Endodermal cell (in vitro differentiated cells): Measurements from ENCODE around the gene CRACR2B. TPM values are rescaled to one million over a fixed set of nuclear protein-coding genes. Genes with fewer than 3 reads are reported as not detected.

ENCODE experiments used
- DNase-seq: peaks from one replicate; pipeline ENCODE4 v3.0.0-alpha.2; 2017
- H3K27ac ChIP-seq: 2 replicates; pipeline ENCODE4 v1.5.1; 2013; ENCODE audit warnings: mild to moderate bottlenecking, low read depth, low read length, moderate library complexity
- H3K27me3 ChIP-seq: 2 replicates; pipeline ENCODE4 v1.6.1; 2013; ENCODE audit warnings: mild to moderate bottlenecking, low read length, moderate library complexity; ENCODE audit not compliant: insufficient read depth, control insufficient read depth, poor library complexity, severe bottlenecking
- H3K36me3 ChIP-seq: 2 replicates; pipeline ENCODE4 v1.7.0; 2013; ENCODE audit warnings: mild to moderate bottlenecking, low read length, moderate library complexity; ENCODE audit not compliant: control insufficient read depth, insufficient read depth
- H3K4me1 ChIP-seq: one replicate; pipeline ENCODE4 v1.7.0; 2013; ENCODE audit warnings: low read length; ENCODE audit not compliant: control insufficient read depth, insufficient read depth
- H3K4me3 ChIP-seq: 2 replicates; pipeline ENCODE4 v1.5.1; 2013; ENCODE audit warnings: mild to moderate bottlenecking, low read length, moderate library complexity
- H3K9ac ChIP-seq: 2 replicates; pipeline ENCODE4 v1.6.1; 2013; ENCODE audit warnings: mild to moderate bottlenecking, low read length, moderate library complexity; ENCODE audit not compliant: poor library complexity, severe bottlenecking; ENCODE audit errors: extremely low read depth
- H3K9me3 ChIP-seq: 2 replicates; pipeline ENCODE4 v1.6.1; 2013; ENCODE audit warnings: mild to moderate bottlenecking, low read length, moderate library complexity; ENCODE audit not compliant: control insufficient read depth
- H3K27ac Mint-ChIP-seq: 2 replicates; pipeline ENCODE4 v1.8.0; 2020; ENCODE audit warnings: mixed read lengths
- H3K27me3 Mint-ChIP-seq: 2 replicates; pipeline ENCODE4 v1.8.0; 2021; ENCODE audit warnings: mild to moderate bottlenecking, mixed read lengths; ENCODE audit not compliant: insufficient read depth
- H3K36me3 Mint-ChIP-seq: 2 replicates; pipeline ENCODE4 v1.8.0; 2020; ENCODE audit warnings: low read depth, mixed read lengths
- H3K4me1 Mint-ChIP-seq: 2 replicates; pipeline ENCODE4 v1.8.0; 2020; ENCODE audit warnings: mixed read lengths
- H3K4me3 Mint-ChIP-seq: 2 replicates; pipeline ENCODE4 v1.8.0; 2020; ENCODE audit warnings: mild to moderate bottlenecking, moderate library complexity, mixed read lengths
- H3K9me3 Mint-ChIP-seq: 2 replicates; pipeline ENCODE4 v1.8.0; 2020; ENCODE audit warnings: mild to moderate bottlenecking, mixed read lengths
- WGBS, 2 experiments: methylation state at CpG; one replicate each; pipeline versions ENCODE4 v1.1.5 to v1.1.7; 2013; ENCODE audit warnings: missing lambda C conversion rate in 2 of 2, mixed read lengths in 1 of 2; ENCODE audit not compliant: insufficient coverage in 1 of 2, insufficient read length in 1 of 2; 5-methylcytosine and 5-hydroxymethylcytosine counted together
- total RNA-seq, 2 donors: library from RNA; stranded (reverse); fragmentation: NEBNext Ultra II Directional in 1 of 2; extraction: Animal tissue kit (Norgen Biotek cat#: 25700) in 1 of 2; gene quantifications; 2 replicates in 1 of 2; 3 replicates in 1 of 2; pipeline ENCODE4 v1.2.1, GENCODE V29; 2021
- TF ChIP-seq, protein P1 (sequence below): fragments of 200-600 bp; sonication (generic); conservative IDR thresholded peaks from 2 replicates; pipeline ENCODE4 v1.5.0; 2021; ENCODE audit warnings: antibody characterized with exemption, mild to moderate bottlenecking

CRACR2B gene
- total RNA-seq, 2 donors from 2014 or later = 22.3 to 28.1 TPM

DNA sequence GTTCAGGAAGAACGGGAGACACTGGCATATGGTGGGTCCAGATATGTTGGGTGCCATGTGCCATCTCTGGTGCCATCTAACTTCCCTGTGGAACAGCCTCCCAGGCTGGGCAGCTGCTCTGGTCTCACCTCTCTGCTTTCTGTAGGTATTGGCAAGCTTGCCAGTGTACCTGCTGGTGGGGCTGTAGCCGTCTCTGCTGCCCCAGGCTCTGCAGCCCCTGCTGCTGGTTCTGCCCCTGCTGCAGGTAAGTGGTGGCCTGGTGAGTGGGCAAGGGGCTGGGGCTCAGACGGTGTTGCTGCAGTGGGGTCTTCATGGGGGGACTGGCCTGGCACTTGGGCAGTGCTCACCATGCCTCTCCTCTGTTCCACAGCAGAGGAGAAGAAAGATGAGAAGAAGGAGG is 15.3 kb upstream of the CRACR2B start:
- Histone ChIP-seq H3K4me3 (no peak overlapping the region), H3K27ac (no peak overlapping the region), H3K27me3 (no peaks in the 10 kb centered on the region), H3K9me3 (no peaks in the 10 kb centered on the region), H3K4me1 (no peaks in the 10 kb centered on the region), H3K36me3 (peaks cover 31% of the 10 kb centered on the region), H3K9ac (no peak overlapping the region)
- H3K27ac Mint-ChIP-seq = peak overlapping the region; percentile 58
- 97 to 100% methylated on average over 1 to 3 of the region's 3 CpGs for WGBS, 2 experiments
- H3K36me3 Mint-ChIP-seq = peaks cover 31% of the 10 kb centered on the region
- peak overlapping the region; percentile 85 for H3K4me3 Mint-ChIP-seq
- TF ChIP-seq, protein P1, sequence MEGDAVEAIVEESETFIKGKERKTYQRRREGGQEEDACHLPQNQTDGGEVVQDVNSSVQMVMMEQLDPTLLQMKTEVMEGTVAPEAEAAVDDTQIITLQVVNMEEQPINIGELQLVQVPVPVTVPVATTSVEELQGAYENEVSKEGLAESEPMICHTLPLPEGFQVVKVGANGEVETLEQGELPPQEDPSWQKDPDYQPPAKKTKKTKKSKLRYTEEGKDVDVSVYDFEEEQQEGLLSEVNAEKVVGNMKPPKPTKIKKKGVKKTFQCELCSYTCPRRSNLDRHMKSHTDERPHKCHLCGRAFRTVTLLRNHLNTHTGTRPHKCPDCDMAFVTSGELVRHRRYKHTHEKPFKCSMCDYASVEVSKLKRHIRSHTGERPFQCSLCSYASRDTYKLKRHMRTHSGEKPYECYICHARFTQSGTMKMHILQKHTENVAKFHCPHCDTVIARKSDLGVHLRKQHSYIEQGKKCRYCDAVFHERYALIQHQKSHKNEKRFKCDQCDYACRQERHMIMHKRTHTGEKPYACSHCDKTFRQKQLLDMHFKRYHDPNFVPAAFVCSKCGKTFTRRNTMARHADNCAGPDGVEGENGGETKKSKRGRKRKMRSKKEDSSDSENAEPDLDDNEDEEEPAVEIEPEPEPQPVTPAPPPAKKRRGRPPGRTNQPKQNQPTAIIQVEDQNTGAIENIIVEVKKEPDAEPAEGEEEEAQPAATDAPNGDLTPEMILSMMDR = no peak
- peaks cover 17% of the 10 kb centered on the region for H3K4me1 Mint-ChIP-seq
- H3K27me3 Mint-ChIP-seq = no peaks in the 10 kb centered on the region
- no peaks in the 10 kb centered on the region for H3K9me3 Mint-ChIP-seq
- no peak for DNase-seq

DNA sequence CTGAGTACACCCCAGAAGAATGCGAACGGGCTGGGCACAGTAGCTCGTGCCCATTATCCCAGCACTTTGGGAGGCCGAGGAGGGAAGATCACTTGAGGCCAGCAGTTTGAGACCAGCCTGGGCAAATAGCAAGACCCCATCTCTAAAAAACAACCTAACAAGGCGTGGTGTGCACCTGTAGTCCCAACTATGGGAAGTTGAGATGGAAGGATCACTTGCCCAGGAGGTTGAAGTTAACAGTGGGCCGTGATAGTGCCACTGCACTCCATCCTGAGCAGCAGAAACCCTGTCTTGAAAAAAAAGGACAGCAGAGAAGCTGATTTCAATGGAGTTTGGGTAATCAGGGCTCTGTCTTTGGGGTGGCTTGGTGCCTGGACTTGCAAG is 14.7 kb upstream of the CRACR2B start:
- Mint-ChIP-seq H3K4me1 (peaks cover 17% of the 10 kb centered on the region), H3K9me3 (no peaks in the 10 kb centered on the region), H3K36me3 (peaks cover 31% of the 10 kb centered on the region), H3K4me3 (no peak overlapping the region), H3K27ac (peak overlapping the region; percentile 58), H3K27me3 (no peaks in the 10 kb centered on the region)
- TF ChIP-seq, protein P1 = no peak
- Histone ChIP-seq H3K9ac (no peak overlapping the region), H3K9me3 (no peaks in the 10 kb centered on the region), H3K27me3 (no peaks in the 10 kb centered on the region), H3K4me1 (no peaks in the 10 kb centered on the region), H3K36me3 (peaks cover 31% of the 10 kb centered on the region), H3K27ac (no peak overlapping the region), H3K4me3 (no peak overlapping the region)
- 94 to 99% methylated on average over 4 to 6 of the region's 6 CpGs for WGBS, 2 experiments
- DNase-seq = no peak

DNA sequence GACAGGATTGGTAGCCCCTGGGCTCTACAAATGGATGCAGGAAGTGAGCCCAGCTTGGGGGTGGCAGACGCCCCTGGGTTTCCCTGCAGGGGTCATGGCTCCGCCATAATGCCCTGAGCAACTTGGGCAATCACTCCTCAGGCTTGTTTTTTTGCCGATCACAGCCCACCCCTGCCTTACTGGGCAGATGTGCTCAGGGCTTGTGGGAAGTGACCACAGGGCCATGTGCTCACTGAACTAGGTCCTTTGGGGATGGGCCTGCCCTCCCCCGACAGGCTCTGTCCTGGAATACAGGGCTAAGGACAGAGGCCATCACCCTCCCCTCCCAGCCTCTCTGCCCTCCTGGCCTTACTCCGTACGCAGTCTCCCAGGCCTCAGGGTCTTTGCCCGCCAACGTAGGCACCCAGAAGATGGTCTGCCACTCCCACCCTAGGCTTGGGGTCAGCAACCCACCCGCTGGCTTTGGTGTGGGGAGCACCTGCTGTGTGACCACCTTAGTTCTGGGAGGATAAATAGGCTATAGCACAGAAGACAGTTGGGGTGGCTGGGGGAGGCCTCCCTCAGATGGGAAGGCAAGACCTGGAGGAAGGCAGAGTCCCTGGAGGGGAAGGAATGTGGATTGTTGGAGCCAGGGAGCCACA is 14.1 kb upstream of the CRACR2B start:
- no peak overlapping the region for H3K4me3 ChIP-seq
- TF ChIP-seq, protein P1 = no peak
- H3K36me3 ChIP-seq = peaks cover 31% of the 10 kb centered on the region
- H3K9me3 ChIP-seq = no peaks in the 10 kb centered on the region
- Mint-ChIP-seq H3K27ac (peak overlapping the region; percentile 21), H3K27me3 (no peaks in the 10 kb centered on the region), H3K4me3 (no peak overlapping the region), H3K36me3 (peaks cover 31% of the 10 kb centered on the region), H3K9me3 (no peaks in the 10 kb centered on the region), H3K4me1 (peaks cover 15% of the 10 kb centered on the region)
- no peak overlapping the region for H3K9ac ChIP-seq
- H3K27me3 ChIP-seq = no peaks in the 10 kb centered on the region
- DNase-seq = no peak
- no peak overlapping the region for H3K27ac ChIP-seq
- no peaks in the 10 kb centered on the region for H3K4me1 ChIP-seq
- 84 to 95% methylated on average over 3 to 9 of the region's 9 CpGs for WGBS, 2 experiments
